ENCODE measurements around the gene RSPRY1.

The RSPRY1 gene

GRCh38 chr16:57279780-57280638 lies 93.9 kb downstream of the RSPRY1 start:
- CTCF ChIA-PET: interaction anchor here (0.8 to 2.0 kb wide), 7 partner anchors 9 to 138 kb away, joined by 3 to 7 read pairs (median 5); no protein-coding TSS in a partner anchor
- no peak for TF ChIP-seq CTCF (IDR thresholded peaks at IDR 0.05; ENCODE audit: control extremely low read depth, extremely low read depth, low read depth, missing control alignments)
- DNase-seq (ENCODE audit: extremely low spot score): no peak
- POLR2A ChIA-PET: interaction anchor here (0.7 kb wide), 1 partner anchor 17 kb away, joined by 4 read pairs; no protein-coding TSS in a partner anchor

- DNase-seq (ENCODE audit: extremely low spot score): no peak
- TF ChIP-seq CTCF (IDR thresholded peaks at IDR 0.05; ENCODE audit: control extremely low read depth, extremely low read depth, low read depth, missing control alignments): no peak
- CTCF ChIA-PET: interaction anchor here (0.9 to 2.0 kb wide), 3 partner anchors 20 to 137 kb away, joined by 3 to 7 read pairs (median 4); no protein-coding TSS in a partner anchor
- POLR2A ChIA-PET: no interaction called here
These were observed 95.7 kb downstream of the RSPRY1 start for GRCh38 chr16:57281791-57282190.

- ChIA-PET CTCF (interaction anchor here (0.9 to 1.6 kb wide), 3 partner anchors 19 to 134 kb away, joined by 3 to 5 read pairs (median 3); no protein-coding TSS in a partner anchor), POLR2A (no interaction called here)
- DNase-seq (ENCODE audit: extremely low spot score): no peak
- TF ChIP-seq CTCF (IDR thresholded peaks at IDR 0.05; ENCODE audit: control extremely low read depth, extremely low read depth, low read depth, missing control alignments): no peak
These were observed 96.5 kb downstream of the RSPRY1 start for GRCh38 chr16:57282510-57283213.

GRCh38 chr16:57283214-57283958 lies 97.3 kb downstream of the RSPRY1 start:
- POLR2A ChIA-PET: no interaction called here
- TF ChIP-seq CTCF (IDR thresholded peaks at IDR 0.05; ENCODE audit: control extremely low read depth, extremely low read depth, low read depth, missing control alignments): no peak
- CTCF ChIA-PET: interaction anchor here (1.2 to 1.6 kb wide), 2 partner anchors 18 to 20 kb away, joined by 3 to 5 read pairs; no protein-coding TSS in a partner anchor
- DNase-seq (ENCODE audit: extremely low spot score): no peak

GRCh38 chr16:57283959-57284208 lies 97.8 kb downstream of the RSPRY1 start:
- TF ChIP-seq CTCF (IDR thresholded peaks at IDR 0.05; ENCODE audit: control extremely low read depth, extremely low read depth, low read depth, missing control alignments): no peak
- CTCF ChIA-PET: interaction anchor here (1.2 to 1.6 kb wide), 2 partner anchors 18 to 21 kb away, joined by 3 to 5 read pairs; no protein-coding TSS in a partner anchor
- DNase-seq (ENCODE audit: extremely low spot score): no peak
- POLR2A ChIA-PET: no interaction called here

Data from GM10248 (cell line).